ENCODE results near the gene ATP13A4. TPM values are rescaled to one million over a fixed set of nuclear protein-coding genes. Genes with fewer than 3 reads are reported as not detected.

ATP13A4 gene
- total and polyA plus RNA-seq, 2 of the 4 experiments (the other 2 are of a cell fraction), result under 0.01 TPM; not detected in 1

DNA sequence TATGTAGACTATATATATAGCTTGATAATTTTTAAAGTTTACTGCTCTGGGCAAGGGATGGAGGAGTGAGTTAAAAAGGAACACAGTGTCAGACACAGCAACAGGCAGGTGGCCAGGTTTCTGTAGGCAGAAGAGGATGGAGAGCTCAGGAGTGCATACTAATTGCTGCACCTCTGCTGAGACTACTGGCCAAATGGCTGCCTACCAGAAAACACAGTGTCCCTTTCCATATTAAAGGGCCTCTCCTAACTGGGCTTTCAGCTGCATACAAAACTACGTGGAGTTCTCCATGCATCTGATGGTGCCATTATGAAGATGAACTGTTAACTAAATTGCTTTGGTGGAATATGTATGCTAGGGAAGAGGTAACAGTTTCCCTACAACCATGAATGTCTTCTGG, 1.8 kb downstream of the ATP13A4 start:
- Histone ChIP-seq H3K4ac (ENCODE audit: low read depth, low read length) (no peak overlapping the region), H2BK5ac (ENCODE audit: low read depth, low read length, poor library complexity, severe bottlenecking) (no peak overlapping the region), H3K23ac (ENCODE audit: low read depth, low read length) (no peak overlapping the region), H2AK5ac (ENCODE audit: low read depth, low read length) (no peak overlapping the region), H4K5ac (ENCODE audit: low read depth, low read length) (no peak overlapping the region), H3K36me3 (ENCODE audit: control insufficient read depth, insufficient read depth, low read length) (no peaks in the 10 kb centered on the region), H3K27me3 (ENCODE audit: control insufficient read depth, insufficient read depth, low read length) (peaks cover 2% of the 10 kb centered on the region; the same call in 1 of the 2 replicates), H4K8ac (ENCODE audit: low read depth in 2 of 2, low read length in 2 of 2) (no peak overlapping the region), H3K4me3 (ENCODE audit: insufficient read depth, low read depth, low read length) (no peak overlapping the region), H3K4me2 (ENCODE audit: low read depth, low read length) (no peak overlapping the region), H3K14ac (replicated peaks; ENCODE audit: low read depth, low read length) (no peak overlapping the region), H2AK9ac (replicated peaks; ENCODE audit: low read depth, low read length, poor library complexity) (no peak overlapping the region), H3K9ac (ENCODE audit: low read depth, low read length) (no peak overlapping the region), H3K4me1 (ENCODE audit: control insufficient read depth, insufficient read depth, low read length) (no peaks in the 10 kb centered on the region), H4K20me1 (ENCODE audit: insufficient read depth, low read length) (no peaks in the 10 kb centered on the region), H3K56ac (ENCODE audit: extremely low read depth, insufficient read depth, low read length) (no peak overlapping the region), H3K9me3 (ENCODE audit: control insufficient read depth, insufficient read depth, low read length) (no peaks in the 10 kb centered on the region), H3K18ac (ENCODE audit: low read depth, low read length) (no peak overlapping the region), H3K79me1 (ENCODE audit: low read depth in 1 of 2, low read length in 2 of 2) (no peaks in the 10 kb centered on the region), H4K91ac (ENCODE audit: insufficient read depth, low read depth, low read length) (no peak overlapping the region), H2BK120ac (ENCODE audit: low read depth, low read length) (no peak overlapping the region), H2BK20ac (ENCODE audit: low read depth, low read length) (no peak overlapping the region), H3K9me1 (ENCODE audit: insufficient read depth, low read length) (no peaks in the 10 kb centered on the region; the same call in 1 of the 2 replicates), H2AFZ (replicated peaks; ENCODE audit: low read length, poor library complexity) (no peak overlapping the region), H3K27ac (ENCODE audit: insufficient read depth, low read length) (no peak overlapping the region), H2BK15ac (ENCODE audit: low read depth, low read length) (no peak overlapping the region)
- intact Hi-C loops (cut with micrococcal nuclease) (no loop called here), dilution Hi-C loops (cut with HindIII; ENCODE audit: low sequenced_read_pairs, unreplicated experiment) (no loop called here), in situ Hi-C loops (cut with MboI; ENCODE audit: low sequenced_read_pairs) (no loop called here)
- DNase-seq (no peak), ATAC-seq (ENCODE audit: low read depth) (no peak)
- no CpG with 5 or more reads among the region's 1 CpG for WGBS, 2 experiments (ENCODE audit: extremely low coverage in 2 of 2, insufficient read length in 1 of 2)
- POLR2A ChIA-PET (ENCODE audit: unreplicated experiment), result no interaction called here
- TF ChIP-seq MXI1 (IDR thresholded peaks at IDR 0.05; ENCODE audit: borderline replicate concordance, low read depth, low read length) (no peak), SMC3 (IDR thresholded peaks at IDR 0.05; ENCODE audit: low read depth, low read length) (no peak), RFX5 (IDR thresholded peaks at IDR 0.05; ENCODE audit: low read depth, low read length) (no peak), RCOR1 (IDR thresholded peaks at IDR 0.05; ENCODE audit: insufficient replicate concordance, low read length) (no peak), CEBPB (IDR thresholded peaks at IDR 0.05; ENCODE audit: low read depth, low read length) (no peak), MAFK (IDR thresholded peaks at IDR 0.05; ENCODE audit: low read depth, low read length) (no peak), CHD1 (IDR thresholded peaks at IDR 0.05; ENCODE audit: low read depth, low read length) (no peak), MAZ (IDR thresholded peaks at IDR 0.05; ENCODE audit: borderline replicate concordance, low read depth, low read length) (no peak), RAD21 (IDR thresholded peaks at IDR 0.05; ENCODE audit: low read length) (no peak), FOS (IDR thresholded peaks at IDR 0.05; ENCODE audit: low read depth, low read length) (no peak), POLR2A (IDR thresholded peaks at IDR 0.05; ENCODE audit: low read depth, low read length) (no peak), NFE2L2 (IDR thresholded peaks at IDR 0.05; ENCODE audit: low read depth, low read length) (no peak)
- TF ChIP-seq, protein P1, sequence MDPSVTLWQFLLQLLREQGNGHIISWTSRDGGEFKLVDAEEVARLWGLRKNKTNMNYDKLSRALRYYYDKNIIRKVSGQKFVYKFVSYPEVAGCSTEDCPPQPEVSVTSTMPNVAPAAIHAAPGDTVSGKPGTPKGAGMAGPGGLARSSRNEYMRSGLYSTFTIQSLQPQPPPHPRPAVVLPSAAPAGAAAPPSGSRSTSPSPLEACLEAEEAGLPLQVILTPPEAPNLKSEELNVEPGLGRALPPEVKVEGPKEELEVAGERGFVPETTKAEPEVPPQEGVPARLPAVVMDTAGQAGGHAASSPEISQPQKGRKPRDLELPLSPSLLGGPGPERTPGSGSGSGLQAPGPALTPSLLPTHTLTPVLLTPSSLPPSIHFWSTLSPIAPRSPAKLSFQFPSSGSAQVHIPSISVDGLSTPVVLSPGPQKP (IDR thresholded peaks at IDR 0.05; ENCODE audit: borderline replicate concordance, low read depth, low read length), result no peak
- TF ChIP-seq, protein P2, sequence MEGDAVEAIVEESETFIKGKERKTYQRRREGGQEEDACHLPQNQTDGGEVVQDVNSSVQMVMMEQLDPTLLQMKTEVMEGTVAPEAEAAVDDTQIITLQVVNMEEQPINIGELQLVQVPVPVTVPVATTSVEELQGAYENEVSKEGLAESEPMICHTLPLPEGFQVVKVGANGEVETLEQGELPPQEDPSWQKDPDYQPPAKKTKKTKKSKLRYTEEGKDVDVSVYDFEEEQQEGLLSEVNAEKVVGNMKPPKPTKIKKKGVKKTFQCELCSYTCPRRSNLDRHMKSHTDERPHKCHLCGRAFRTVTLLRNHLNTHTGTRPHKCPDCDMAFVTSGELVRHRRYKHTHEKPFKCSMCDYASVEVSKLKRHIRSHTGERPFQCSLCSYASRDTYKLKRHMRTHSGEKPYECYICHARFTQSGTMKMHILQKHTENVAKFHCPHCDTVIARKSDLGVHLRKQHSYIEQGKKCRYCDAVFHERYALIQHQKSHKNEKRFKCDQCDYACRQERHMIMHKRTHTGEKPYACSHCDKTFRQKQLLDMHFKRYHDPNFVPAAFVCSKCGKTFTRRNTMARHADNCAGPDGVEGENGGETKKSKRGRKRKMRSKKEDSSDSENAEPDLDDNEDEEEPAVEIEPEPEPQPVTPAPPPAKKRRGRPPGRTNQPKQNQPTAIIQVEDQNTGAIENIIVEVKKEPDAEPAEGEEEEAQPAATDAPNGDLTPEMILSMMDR (conservative IDR thresholded peaks at IDR 0.05; ENCODE audit: low read depth, low read length), result no peak
- CTCF ChIA-PET, result no interaction called here
- no TSS peak for BruUV-seq (replicated peaks)

Measured in IMR-90 (cell line).